Effector CD8-positive, alpha-beta T cell (primary cell): ENCODE data around the gene MAP3K3.

Experiments used
- DNase-seq: peaks from one replicate; lab custom pipeline; 2025; lab: John Stamatoyannopoulos, UW

The MAP3K3 gene

DNA sequence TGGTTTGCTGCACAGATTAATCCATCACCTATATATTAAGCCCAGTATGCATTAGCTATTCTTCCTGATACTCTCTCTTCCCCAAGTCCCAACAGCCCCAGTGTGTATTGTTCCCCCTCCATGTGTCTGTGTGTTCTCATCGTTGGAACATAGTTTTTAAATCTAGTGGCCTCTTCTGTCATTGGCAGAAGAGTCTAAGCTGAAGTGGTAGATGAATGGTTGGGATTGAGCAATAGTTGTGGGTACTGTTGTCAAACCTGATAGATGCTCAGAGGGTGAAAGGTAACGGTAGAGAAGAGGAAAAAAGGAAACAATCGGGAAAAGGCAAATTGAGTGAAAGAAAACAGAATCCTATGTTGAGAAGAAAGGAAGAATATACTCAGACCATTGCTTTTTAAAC, 29.9 kb downstream of the MAP3K3 start:
- DNase-seq: no peak

DNA sequence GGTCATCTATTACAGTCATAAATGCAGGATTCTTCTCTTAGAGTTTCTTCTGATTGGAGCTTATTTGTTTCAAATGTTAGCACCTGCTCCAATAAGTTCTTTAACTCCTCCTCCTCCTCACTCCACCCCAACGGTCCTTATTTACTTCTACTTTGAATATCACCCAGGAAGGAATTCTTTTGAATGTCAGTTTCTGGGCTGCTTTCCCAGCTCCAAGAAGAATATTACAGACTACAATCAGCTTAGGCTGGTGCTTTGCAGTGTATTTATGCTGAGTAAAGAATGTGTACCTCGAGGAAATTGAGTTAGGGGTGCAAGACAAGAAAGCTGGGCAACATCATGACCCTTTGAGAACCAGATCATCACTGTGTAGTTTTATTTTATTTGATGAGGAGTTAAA, 30.8 kb downstream of the MAP3K3 start:
- no peak for DNase-seq

DNA sequence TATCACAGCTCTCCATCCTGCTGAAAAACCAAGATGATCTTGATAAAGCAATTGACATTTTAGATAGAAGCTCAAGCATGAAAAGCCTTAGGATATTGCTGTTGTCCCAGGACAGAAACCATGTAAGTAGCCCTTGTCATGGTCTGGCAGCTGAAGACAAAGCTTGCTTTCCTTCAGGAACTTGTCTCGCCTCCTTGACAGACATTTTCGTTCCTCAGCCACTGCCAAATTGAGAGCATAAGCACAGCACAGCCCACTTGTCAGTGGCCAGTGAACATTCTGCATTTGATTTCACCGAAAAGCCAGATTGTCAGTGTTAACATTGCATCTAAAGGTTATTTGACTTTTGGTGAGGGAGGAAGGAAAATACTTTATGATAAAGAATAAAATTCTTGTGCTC, 35.6 kb downstream of the MAP3K3 start:
- no peak for DNase-seq

DNA sequence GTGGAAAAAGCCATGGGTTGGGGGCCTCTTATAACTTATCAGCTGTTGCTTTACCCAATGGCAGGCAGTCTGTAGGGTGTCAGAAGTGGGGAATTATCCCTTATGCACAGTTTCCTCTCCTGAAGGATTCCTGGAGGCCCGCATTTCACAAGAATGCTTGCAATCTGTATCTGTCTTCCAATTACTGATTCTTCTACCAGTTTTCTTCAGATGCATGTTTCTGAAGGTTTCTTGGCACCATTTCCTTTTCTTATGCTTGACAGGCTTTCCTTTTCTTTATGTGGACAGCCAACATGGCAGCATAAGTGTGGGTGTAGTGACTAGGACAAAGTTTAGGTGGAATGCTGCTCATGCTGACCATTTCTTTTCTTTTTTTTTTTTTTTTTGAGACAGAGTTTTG, 36.1 kb downstream of the MAP3K3 start:
- no peak for DNase-seq

DNA sequence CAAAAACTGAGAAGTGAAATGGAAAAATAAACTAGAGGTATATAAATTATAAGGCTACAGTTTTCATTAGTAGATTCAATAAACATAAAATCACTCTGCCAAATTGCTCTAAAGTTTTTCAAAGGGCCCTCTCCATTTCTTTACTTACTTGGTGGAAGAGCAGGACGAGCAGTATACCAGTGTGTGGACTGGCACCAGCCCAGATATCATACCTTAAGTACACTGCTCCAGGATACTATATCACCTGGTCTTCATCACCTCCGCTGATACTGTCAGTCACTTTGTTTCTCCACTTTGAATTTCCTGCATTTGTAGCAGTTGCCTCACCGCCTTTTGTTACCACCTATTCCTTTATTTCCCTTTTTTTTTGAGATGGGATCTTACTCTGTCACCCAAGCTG, 37.6 kb downstream of the MAP3K3 start:
- no peak for DNase-seq

DNA sequence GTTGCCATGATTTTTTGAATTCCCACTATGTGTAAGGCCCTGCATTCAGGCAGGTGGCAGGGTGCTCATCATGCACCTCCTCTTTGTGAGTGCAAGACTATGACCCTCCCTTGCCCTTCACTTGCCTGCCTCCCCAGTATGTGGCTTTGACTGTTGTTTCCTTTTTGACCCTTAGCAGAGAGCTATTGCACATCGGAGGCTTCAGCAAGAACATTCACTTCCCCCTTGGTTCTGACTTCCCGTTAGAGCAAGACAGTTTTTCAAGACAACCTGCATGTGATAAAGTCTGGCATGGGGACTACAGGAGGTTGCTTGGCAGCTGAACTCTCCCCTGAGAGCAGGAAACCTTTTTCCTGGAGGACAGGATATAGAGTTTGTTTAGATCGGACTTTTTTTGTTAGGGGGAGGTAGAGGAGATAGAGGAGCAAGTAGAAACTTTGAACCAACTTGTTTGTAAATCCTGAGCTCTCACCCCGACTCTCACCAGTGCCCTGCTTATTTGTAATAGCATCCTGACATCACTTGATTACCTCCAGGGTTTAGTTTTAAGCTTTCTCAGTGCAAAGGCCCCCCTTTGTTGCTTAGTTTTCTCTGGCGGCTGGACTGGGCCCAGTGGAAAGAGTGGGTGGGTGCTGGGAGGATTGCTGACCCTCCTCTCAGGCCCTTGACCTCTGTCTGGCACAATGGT, 43.5 kb downstream of the MAP3K3 start:
- DNase-seq: no peak

DNA sequence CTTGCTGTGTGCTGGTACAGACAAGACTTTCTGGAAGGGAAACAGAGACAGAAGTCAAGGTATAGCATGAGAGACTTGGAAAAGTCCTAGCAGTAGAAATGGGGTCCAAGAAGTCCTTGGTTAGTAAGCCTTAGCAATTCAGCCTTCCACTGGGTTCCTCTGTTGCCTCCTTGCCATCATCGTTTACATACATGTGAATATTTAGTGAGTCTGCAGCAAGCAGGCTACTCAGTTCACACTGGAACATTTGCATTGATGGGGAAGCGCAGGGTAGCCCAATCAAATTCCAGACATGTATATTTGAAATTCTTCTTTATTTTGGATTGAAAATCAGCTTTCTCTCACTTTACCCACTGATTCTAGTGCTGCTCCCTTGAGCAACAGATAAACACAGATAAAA, 50.6 kb downstream of the MAP3K3 start:
- no peak for DNase-seq

DNA sequence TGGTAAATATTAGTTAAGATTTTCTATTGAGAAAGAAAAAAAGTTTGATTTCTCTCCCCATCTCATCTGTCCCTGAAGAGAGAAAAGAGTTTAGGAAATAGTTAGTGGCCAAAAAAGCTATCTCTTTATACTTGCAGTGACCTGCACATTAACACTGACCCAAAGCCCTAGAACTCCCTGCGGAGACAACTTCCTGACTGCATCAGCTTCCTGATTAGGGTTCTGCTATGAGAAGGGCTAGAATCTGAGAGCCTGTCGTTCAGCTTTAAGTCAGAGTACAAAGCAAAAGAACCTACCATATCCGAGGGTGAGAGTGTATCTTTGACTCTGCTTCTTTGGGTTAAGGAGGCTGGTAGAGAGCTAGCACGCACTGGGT, 53.0 kb downstream of the MAP3K3 start:
- no peak for DNase-seq

DNA sequence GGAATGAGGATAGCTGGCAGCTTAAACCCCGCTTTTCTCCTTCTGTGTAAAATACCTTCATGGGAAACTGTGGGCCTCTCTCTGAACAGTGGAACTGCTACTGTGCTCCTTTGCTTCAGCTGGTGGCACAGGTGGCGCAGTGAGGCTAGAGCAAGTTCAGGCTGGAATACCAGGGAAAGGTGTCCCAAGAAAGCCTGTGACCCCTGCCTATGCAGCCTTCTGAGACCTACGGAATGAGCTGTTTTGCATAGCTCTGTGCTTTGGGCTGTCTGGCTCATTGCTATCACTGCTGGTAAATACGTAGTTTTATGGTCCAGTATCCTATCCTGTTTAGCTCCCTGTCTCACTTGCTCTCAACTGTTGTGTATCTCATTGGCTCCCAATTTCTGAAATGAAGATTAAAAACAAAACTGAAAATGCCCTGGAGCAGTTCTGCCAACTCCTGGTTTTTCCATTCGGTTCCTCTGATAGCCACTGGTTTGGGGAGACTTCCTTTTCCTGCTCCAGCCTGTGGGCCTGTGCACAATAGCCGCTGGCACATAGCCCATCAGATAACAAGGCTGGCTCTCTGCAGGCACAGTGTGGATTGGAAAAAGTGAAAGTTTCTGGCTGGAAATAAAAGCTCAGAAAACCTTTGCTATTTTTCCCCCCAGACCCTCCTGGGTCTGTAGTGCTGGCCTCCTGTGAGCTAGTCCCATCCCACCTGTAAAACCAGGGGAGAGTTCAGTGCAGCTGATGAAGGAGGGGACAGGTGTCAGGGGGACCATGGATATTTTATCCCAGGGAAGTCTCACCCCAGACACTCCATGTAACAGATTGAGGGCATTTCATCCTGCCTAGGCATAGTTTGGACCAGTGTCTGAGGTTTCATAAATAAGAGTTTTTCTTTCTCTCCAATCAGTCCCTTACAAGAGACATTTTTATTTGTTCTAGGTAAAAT, 53.7 kb downstream of the MAP3K3 start:
- DNase-seq: no peak

DNA sequence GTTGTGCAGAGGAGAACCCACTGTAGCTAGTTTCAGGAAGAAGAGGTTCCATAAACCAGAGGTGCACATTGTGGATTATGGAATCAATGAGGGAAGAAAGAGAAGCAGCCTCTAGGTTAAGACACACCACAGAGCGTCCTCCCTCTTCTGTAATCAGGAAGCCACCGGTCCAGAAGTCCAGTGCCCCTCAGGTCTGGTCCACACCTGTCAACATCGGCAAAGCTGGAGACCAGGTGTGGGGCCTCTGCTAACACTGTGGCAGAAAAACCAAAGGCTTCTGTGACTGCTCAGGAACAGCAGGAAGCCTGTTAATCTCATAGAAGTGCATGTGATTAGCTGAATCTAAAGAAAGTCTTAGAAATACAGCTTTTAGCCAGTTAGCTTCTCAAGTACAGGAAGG, 54.4 kb downstream of the MAP3K3 start:
- no peak for DNase-seq

DNA sequence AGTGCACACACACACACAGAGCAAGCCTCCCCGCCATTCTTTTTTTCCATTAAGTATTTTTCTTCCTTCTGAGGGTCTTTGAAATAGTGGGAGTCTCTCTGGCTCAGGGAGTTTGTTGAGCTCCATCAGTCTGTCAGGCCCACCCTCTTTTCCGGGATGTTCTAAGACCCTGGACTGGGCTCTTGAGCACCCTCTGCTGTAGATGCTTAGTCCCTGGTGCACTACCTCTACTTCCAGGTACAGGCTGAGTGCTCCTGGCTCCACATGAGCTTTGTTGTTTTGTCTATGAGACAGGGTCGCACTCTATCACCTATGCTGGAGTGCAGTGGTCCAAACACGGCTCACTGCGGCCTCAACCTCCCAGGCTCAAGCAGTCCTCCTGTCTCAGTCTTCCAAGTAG, 57.0 kb downstream of the MAP3K3 start:
- no peak for DNase-seq

DNA sequence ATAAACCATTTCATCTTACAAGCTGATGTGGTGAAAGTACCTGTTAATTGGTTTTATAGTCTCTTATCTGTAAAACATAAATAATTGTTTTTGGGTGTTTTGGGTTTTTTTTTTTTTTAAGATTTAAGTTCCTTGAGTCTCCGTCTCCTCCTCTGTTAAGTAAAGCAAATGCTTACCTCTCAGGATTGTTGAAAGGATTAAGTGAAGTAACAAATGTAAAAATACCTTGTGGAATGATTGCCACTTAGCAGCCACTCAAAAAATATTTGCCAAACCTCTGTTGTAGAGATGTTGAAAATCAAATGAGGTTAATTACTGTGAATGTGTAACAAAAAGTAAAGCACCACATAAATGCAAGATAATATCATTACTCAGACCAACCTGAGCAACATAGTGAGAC, 58.5 kb downstream of the MAP3K3 start:
- no peak for DNase-seq

DNA sequence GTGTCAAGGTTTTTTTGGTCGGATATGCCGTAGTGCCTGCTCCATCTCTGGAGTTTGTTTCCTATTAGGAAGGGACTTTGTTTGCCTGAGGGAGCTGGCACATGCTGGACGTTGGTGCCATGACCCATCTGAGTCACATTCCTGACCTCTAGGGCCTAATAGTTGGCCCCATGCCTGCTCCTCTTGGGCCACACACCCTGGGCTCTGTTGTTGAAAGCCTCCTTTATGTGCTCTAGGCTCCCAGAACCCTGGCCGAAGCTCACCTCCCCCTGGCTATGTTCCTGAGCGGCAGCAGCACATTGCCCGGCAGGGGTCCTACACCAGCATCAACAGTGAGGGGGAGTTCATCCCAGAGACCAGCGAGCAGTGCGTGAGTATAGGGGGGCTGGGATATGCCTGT, 59.3 kb downstream of the MAP3K3 start:
- DNase-seq: no peak

DNA sequence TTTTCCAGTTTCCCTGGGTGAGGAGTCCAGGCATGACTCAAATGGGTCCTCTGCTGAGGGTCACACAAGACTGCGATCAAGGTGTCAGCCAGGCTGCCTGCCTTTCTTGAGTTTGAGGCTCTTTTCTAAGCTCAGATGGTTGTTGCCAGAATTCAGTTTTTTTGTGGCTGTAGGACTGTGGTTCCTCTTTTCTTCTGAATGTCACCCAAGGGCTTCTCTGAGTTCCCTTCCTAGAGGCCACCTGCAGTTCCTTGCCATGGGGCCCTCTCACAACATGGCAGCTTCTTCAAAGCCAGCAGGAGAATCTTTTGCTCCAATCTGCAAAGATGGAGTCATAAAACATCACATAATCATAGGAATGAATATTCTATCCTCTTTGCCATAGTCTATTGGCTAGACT, 60.2 kb downstream of the MAP3K3 start:
- DNase-seq: no peak

DNA sequence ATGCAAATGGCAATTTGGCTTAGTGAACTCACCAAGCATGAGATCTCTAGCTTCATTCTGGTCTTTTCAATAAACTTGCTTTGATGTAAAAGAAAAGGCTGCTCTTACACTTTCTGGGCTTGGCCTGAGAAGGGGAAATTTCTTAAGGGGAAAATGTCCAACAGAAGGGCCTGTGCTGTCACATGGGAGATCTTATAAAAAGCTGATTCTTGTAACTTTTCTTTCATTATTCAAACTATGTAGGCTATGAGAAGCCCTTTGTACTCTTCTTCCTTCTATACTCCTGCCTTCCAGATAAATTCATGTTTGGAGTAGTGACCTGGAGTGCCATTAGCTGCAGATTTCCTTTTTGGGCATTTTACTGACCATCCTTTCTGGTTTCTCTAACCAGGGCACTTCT, 60.8 kb downstream of the MAP3K3 start:
- no peak for DNase-seq

DNA sequence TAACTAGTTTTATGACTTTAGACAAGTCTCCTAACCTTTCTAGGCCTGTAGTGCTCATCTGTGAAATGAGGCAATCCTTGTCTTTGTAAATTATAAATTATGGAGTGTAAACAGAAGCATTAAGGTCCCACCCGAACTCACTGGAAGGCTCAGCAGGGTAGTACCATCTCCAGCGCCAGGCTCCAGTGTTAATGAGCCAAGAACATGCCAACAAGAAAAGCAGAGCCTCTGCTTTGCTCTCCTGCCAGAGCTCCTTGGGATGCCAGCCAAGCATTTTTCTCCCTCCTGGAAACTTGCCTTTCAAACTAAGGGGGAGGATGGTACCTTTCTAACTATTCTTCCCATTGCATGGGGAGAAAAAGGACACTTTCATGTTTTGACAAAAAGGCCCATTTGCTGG, 62.8 kb downstream of the MAP3K3 start:
- DNase-seq: no peak

DNA sequence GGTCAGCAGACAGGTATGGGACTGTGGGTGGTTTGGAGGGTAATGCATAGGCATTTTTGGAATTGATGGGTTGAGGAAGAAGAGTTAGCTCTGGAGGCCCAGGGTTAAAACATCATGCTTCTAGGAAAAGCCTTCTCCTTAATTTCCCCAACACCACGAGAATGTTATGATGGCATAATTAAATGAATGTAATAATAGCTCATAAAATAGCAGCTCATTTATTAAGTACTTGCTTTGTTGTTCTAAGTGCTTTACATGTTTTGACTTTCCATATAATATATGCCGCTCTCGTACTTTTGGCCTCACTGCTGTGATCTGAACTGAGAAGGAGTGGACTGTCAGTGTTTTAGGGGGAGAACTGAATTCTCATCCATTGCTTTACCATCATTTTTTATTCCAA, 63.4 kb downstream of the MAP3K3 start:
- no peak for DNase-seq

DNA sequence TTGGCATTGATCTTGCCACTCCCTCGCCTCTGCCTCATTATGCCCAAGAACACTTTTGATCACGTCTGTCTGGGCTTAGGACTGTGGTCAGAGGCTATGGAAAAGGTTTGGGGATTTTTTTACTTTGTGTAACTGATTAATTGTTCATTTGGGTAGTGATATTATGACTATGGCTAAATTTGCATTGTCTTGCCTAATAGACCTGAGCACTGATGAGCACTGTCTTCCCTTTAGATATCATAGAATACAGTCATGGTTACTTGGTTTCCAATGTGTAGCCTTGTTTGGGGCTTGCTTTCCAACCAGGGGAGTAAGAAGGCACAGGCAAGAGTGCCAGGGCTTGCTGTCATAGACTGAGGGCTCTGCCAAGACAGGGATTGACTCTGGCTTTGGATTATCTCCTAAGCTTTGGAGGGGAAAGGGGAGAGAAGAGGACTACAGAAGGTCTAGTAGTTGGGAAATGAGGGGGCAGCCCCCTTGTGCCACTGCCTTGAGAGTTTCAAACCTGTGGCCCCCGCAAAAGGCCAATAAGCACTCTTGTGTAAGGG, 64.0 kb downstream of the MAP3K3 start:
- no peak for DNase-seq

DNA sequence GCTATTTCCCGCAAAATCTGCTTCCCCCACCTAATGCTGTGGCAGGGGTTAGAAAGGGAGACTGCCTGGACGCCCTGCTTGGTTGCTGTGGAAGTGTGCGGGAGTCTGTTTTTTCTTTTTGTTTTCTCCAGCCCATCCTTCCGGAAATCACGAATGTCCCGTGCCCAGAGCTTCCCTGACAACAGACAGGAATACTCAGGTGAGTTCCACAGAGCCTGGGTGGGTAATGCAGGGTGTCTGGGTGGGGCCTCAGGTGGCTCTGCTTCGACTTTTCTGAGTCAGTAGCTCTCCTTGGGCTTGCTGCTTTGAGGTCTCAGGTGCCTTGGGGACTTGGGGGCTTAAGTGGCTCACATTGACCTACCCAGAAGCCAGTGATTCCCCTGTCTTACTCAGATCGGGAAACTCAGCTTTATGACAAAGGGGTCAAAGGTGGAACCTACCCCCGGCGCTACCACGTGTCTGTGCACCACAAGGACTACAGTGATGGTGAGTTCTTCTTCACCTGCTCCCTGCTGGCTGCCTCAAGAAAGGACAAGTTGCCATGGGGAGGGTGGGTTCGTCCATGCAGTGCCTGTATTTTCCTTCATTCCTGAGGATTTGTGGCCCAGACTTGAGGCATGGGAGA, 66.3 kb downstream of the MAP3K3 start:
- DNase-seq: no peak

DNA sequence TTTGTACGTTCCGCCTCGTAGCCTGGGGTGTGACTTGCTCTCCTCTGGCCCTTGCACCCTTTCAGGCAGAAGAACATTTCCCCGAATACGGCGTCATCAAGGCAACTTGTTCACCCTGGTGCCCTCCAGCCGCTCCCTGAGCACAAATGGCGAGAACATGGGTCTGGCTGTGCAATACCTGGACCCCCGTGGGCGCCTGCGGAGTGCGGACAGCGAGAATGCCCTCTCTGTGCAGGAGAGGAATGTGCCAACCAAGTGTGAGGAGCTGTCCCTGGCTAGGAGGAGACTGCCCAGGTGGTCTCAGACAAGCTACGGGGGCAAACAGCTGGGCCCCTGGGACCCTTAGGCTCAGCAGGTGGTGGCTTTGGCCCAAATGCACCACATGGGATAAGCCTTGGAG, 67.3 kb downstream of the MAP3K3 start:
- DNase-seq: no peak

DNA sequence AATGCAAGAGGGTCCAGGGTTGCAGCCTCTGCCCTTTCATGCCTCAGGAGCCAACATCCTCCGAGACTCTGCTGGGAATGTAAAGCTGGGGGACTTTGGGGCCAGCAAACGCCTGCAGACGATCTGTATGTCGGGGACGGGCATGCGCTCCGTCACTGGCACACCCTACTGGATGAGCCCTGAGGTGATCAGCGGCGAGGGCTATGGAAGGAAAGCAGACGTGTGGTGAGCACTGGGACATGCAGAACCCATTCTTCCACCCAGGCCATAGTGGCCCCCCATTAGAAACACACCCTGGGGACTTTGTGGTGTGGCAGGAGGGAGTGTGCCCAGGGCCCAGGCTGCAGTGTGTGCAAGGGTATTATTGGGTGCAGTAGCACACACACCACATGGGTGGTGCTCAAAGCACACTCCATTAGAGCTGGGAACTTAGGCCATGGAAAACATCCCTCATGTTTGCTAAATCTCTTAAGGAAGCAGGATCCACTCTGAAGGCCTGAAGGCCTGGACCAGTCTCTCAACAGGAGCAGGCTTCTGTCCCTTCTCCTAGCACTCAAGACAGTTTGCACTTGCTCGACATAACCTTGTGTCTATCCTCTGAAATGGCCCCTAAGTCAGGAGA, 70.1 kb downstream of the MAP3K3 start:
- DNase-seq: no peak

DNA sequence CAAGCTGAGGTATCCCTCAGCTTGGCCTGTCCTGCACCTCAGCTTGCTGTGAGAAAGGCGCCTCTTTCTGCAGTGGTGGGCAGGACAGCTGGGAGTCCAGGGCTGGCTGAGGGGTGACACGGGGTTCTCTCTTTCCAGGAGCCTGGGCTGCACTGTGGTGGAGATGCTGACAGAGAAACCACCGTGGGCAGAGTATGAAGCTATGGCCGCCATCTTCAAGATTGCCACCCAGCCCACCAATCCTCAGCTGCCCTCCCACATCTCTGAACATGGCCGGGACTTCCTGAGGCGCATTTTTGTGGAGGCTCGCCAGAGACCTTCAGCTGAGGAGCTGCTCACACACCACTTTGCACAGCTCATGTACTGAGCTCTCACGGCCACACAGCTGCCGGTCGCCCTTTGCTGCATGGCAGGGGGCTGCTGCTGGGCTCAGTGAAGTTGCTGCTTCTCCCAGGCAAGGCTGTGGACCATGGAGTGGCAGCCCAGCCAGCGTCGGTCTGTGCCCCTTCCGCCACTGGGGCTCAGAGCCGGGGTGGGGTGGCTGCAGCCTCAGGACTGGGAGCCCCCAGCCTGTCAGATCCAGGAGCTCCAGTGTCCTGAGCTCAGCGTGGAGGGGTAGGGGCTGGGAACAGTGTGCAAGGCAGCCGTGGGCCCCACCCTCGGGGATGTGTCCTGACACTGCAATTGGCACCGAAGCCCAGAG, 71.3 kb downstream of the MAP3K3 start:
- no peak for DNase-seq
